Kasumi-1 (cell line): Measurements from ENCODE around the gene DIAPH2.
"Not testable (repeated sequence)": the region's sequence is repeated elsewhere in the genome, so short reads cannot be mapped to it uniquely, and the experiment has no call there.

ENCODE experiments used
- DNase-seq, 2 experiments: peaks; one replicate each; lab custom pipeline; 2025; lab: John Stamatoyannopoulos, UW

DIAPH2 gene

GRCh38 chrX:96833333-96833732 is 148.7 kb downstream of the DIAPH2 start:
- no peak for DNase-seq

- no peak for DNase-seq
These were observed 149.5 kb downstream of the DIAPH2 start for GRCh38 chrX:96834137-96834536.

- no peak for DNase-seq
These were observed 151.1 kb downstream of the DIAPH2 start for GRCh38 chrX:96835660-96836289.

GRCh38 chrX:96837808-96838207 is 153.2 kb downstream of the DIAPH2 start:
- no peak for DNase-seq

GRCh38 chrX:96838537-96838936 is 153.9 kb downstream of the DIAPH2 start:
- DNase-seq, result no peak

- no peak for DNase-seq
These were observed 156.7 kb downstream of the DIAPH2 start for GRCh38 chrX:96841325-96841724.

GRCh38 chrX:96841866-96842265 is 157.2 kb downstream of the DIAPH2 start:
- DNase-seq, result not testable (repeated sequence)

- DNase-seq, result no peak
These were observed 158.9 kb downstream of the DIAPH2 start for GRCh38 chrX:96843566-96843965.

GRCh38 chrX:96846841-96847240 is 162.2 kb downstream of the DIAPH2 start:
- DNase-seq, result no peak

- not testable (repeated sequence) for DNase-seq
These were observed 174.8 kb downstream of the DIAPH2 start for GRCh38 chrX:96859422-96859821.

GRCh38 chrX:96861218-96861617 is 176.6 kb downstream of the DIAPH2 start:
- DNase-seq, result peak; percentile 5 to 63

- DNase-seq, result no peak
These were observed 177.0 kb downstream of the DIAPH2 start for GRCh38 chrX:96861661-96862060.

- DNase-seq, result no peak
These were observed 199.0 kb downstream of the DIAPH2 start, which contains the start of gene RPA4 for GRCh38 chrX:96883608-96884007. TSS of gene RPA4 (plus strand) at chrX:96883908. CDS start at chrX:96884311, 403 bp downstream.

- no peak for DNase-seq
These were observed 199.4 kb downstream of the DIAPH2 start for GRCh38 chrX:96884027-96884426.

GRCh38 chrX:96889726-96890125 is 205.1 kb downstream of the DIAPH2 start:
- DNase-seq, result no peak

- no peak for DNase-seq
These were observed 222.1 kb downstream of the DIAPH2 start for GRCh38 chrX:96906741-96907140.

- DNase-seq, result no peak
These were observed 223.1 kb downstream of the DIAPH2 start for GRCh38 chrX:96907516-96908272.

GRCh38 chrX:96909291-96909690 is 224.6 kb downstream of the DIAPH2 start:
- DNase-seq, result no peak

GRCh38 chrX:96918864-96919263 is 234.2 kb downstream of the DIAPH2 start:
- no peak for DNase-seq

GRCh38 chrX:96919672-96920071 is 235.0 kb downstream of the DIAPH2 start:
- DNase-seq, result no peak

GRCh38 chrX:96924581-96924980 is 239.9 kb downstream of the DIAPH2 start:
- DNase-seq, result peak; percentile 36 to 39

GRCh38 chrX:96929036-96929435 is 244.4 kb downstream of the DIAPH2 start:
- DNase-seq, result no peak

GRCh38 chrX:96957718-96958117 is 273.1 kb downstream of the DIAPH2 start:
- DNase-seq, result no peak

GRCh38 chrX:96971812-96972211 is 287.2 kb downstream of the DIAPH2 start:
- no peak for DNase-seq
